GM12874 (cell line): ENCODE measurements around the gene MAT1A.

Source experiments
- TF ChIP-seq, protein P1 (sequence below): IDR thresholded peaks from 2 replicates; pipeline ENCODE4 v1.5.1; 2011; ENCODE audit warnings: low read depth, mild to moderate bottlenecking, control low read depth, low read length, moderate library complexity; ENCODE audit not compliant: insufficient read depth

MAT1A gene

DNA sequence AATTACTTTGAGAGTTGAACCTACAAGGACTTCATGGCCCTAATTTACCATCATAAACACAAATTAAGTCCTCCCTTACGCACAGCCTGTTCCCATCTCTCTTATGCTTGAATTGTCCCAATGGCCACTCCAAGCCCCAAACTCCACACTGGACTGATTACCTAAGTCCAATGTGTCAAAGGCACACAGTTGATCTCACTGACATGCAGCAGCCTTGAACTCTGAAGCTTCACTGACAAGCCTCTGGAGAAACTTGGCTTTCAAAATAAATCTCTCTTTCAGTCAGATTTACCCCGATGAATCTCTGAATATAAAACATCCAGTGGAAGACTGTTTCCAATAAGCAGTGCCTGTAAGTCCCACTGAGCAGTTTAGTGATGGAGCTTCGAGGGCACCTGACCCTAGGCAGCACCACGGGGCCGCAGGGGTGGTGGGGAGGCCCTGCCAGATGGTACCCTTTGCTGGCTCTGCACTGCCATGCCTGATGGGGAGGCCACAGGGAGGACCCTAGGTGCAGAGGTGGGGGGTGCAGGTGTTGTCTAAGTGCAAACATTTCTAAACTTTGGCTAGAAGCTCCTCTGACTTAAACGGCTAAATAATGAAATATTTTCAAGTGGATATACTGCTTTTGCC is 3.3 kb upstream of the MAT1A start:
- TF ChIP-seq, protein P1, sequence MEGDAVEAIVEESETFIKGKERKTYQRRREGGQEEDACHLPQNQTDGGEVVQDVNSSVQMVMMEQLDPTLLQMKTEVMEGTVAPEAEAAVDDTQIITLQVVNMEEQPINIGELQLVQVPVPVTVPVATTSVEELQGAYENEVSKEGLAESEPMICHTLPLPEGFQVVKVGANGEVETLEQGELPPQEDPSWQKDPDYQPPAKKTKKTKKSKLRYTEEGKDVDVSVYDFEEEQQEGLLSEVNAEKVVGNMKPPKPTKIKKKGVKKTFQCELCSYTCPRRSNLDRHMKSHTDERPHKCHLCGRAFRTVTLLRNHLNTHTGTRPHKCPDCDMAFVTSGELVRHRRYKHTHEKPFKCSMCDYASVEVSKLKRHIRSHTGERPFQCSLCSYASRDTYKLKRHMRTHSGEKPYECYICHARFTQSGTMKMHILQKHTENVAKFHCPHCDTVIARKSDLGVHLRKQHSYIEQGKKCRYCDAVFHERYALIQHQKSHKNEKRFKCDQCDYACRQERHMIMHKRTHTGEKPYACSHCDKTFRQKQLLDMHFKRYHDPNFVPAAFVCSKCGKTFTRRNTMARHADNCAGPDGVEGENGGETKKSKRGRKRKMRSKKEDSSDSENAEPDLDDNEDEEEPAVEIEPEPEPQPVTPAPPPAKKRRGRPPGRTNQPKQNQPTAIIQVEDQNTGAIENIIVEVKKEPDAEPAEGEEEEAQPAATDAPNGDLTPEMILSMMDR = no peak

- TF ChIP-seq, protein P1 = no peak
Measured at GRCh38 chr10:80290474-80291220, 1.2 kb upstream of the MAT1A start.

- TF ChIP-seq, protein P1 = no peak
Measured at GRCh38 chr10:80288849-80289248, 609 bp downstream of the MAT1A start.

GRCh38 chr10:80284522-80284921 is 4.9 kb downstream of the MAT1A start:
- TF ChIP-seq, protein P1 = no peak

DNA sequence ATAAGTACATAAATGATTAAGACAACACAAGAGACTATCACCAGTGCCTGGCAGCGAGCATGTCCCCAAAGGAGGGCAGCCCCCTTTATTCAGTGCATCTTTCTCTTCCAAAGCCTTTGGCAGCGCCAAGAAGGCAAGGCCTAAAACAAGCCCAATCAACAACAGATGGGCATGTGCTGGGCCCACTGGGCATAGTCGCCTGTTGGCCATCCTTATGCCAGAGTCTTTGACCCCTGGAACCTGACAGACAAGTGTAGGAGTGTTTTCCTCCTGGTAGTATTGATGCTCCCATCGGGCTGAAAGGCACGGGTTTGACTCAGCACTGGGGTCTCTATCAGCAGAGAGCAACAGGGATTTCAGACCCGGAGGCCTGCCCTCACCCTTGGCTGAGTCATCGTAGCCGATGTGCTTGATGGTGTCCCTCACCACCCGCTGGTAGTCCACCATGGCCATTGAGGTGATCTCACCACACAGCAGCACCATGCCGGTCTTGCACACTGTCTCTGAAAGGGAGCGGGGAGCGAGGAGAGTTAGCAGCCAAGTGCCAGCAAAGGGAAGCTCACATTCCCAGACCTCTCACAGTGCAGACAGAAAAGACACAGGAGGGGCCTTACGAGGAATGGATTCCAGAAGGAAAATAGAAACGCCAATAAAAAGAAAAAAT is 5.8 kb downstream of the MAT1A start:
- TF ChIP-seq, protein P1 = no peak

GRCh38 chr10:80283119-80283518 is 6.3 kb downstream of the MAT1A start:
- TF ChIP-seq, protein P1 = no peak
